NCI-H1417 (cell line): Measurements from ENCODE around the gene ZNF367.

Experiments used
- DNase-seq, 3 experiments: peaks; one replicate each; lab custom pipeline; 2025; lab: John Stamatoyannopoulos, UW

The ZNF367 gene

GRCh38 chr9:96436456-96437126 is 18.4 kb upstream of the ZNF367 start:
- DNase-seq = no peak

GRCh38 chr9:96436063-96436455 is 17.9 kb upstream of the ZNF367 start:
- DNase-seq = no peak

GRCh38 chr9:96435345-96435744 is 17.2 kb upstream of the ZNF367 start:
- no peak for DNase-seq

DNA sequence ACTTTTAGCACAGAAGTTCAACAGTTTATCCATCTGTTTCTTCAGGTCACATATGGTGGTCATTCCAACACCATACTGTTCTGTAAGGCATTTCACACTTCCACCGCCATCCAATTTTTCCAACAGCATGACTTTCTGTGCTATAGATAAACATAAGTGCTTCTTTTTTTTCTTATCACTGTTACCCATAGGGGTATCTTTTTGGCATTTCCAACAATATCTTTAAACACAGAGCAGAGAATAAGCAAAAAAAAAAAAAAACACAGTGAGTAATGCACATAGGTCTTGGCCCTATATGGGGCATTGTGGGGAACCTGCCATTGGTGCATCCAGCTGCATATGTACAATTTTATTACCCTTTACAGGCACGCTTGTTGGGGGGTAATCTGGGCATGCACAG is 12.2 kb upstream of the ZNF367 start:
- no peak for DNase-seq

- no peak for DNase-seq
Observed at GRCh38 chr9:96429732-96430131, 11.6 kb upstream of the ZNF367 start.

DNA sequence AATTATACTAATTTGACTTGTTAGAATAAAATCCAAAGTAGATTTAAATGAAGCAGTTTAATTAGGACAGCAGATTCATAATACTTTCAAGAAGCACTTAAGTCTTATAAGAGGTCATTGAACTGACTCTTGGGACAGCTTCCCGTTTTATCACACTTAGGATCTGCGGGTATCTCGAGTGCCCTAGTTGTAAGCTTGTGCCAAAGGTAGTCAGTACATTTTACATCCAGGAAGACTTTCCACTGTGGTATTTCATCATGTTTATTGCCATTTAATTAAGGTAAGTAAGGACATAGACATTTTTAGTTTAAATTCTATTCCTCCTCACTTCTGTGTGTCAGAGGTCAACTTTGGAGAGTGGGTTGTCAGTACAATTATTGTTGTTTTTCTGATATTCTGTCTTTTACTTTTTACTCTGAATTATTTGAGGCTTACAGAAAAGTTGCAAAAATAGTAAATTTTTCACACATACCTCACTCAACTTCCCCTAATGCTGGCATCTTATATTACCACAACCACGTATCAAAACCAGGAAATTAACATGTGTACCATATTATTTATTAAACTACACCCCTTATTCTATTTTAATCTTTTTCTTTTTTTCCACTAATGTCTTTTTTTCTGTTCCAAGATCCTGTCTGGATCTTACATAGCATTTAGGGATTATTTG is 7.5 kb upstream of the ZNF367 start:
- DNase-seq = no peak

DNA sequence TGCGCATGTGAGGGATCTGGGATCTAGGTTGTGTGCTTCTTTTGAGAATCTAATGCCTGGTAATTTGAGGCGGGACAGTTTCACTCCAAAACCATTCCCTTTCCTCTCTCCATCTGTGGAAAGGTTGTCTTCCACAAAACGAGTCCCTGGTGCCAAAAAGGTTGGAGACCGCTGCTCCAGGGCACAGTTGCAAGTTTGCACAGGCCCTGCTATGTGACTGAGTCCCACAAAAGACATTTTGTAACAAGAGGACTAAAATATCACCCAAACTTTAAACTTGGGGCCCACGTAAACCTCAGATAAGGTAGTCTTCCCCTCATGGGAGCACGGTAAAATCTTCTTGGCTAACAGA is 5.8 kb upstream of the ZNF367 start:
- no peak for DNase-seq

DNA sequence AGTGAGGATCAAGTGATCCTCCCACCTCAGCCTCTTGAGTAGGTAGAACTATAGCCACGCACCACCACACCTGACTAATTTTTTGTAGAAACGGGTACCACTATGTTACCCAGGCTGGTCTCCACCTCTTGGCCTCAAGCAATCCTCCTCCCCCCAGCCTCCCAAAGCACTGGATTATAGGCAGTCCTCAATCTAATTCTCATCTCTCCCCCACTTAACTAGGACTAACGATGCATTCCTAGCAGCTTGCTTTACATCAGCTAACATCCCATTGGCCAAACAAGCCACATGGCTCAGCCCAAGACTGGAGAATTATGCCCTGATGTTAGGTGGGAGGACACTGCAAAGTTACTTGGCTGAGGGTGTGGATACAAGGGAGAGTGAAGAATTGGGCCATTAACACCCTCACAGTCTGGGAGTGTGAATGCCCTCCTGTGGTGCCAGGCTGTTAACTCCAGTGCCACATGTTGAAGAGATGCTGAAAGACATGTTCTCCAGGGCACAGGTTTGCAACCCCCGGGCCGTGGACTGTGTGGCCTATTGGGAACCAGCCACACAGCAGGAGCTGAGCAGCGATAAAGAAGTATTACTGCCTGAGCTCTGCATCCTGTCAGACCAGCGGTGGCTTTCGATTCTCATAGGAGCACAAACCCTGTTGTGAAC is 5.3 kb upstream of the ZNF367 start:
- DNase-seq = peak in 1 of 3 experiments; percentile 16

- DNase-seq = peak in 2 of 3 experiments; percentile 41 to 74
Observed at GRCh38 chr9:96420468-96421219, 2.5 kb upstream of the ZNF367 start.

DNA sequence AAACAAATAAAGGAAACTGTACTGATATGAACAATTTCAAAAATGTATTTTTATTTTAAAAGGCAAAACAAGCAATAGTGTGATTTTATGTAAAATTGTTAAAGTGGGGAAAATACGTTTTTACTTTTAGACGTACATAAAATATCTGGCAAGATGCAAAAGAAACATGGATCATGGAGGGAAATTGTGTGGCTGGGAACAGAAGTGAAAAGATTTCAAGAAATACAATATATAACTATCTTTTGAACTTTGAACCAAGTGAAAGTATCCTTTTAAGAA is 1.5 kb upstream of the ZNF367 start:
- DNase-seq = no peak

DNA sequence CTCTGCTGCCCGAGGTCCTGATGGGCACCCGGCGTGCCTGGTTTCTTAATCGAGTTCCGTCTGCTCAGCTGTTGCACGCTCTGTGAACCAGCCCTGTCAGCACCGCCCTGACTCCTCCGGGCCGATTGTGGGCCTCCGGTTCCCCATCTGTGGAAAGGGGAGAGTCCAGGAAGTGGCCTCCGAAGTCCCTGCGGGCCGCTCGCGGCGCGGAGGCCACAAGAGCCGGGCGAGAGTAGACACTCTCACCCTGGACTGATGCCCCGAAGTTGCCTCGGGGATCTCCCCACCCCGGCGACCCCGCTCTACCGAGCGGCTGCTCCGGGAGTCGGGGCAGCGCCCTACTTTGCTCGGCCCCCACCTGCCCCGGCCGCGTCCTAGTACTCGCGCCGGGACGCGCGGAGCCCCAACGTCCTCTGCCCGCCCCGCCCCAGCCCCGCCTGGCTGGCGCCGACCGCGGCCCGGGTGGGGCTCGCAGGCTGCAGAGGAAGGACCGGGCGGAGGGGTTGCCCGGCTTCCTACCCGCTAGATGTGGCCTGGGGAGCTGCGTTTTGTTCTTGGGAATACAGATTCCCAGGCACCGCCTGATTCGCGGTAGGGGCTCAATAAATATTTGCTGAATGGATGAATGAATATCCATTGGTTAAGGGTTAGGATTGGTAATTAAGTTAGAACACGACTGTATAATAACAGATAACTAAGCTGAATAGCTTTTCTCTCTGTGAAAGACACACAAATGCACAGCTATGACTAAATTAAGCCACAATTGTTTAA is 935 bp upstream of the ZNF367 start:
- DNase-seq = peak; percentile 64 to 97 (median 95)

- peak in 1 of 3 experiments; percentile 70 for DNase-seq
Observed at GRCh38 chr9:96417661-96418082, 498 bp downstream of the ZNF367 start.

DNA sequence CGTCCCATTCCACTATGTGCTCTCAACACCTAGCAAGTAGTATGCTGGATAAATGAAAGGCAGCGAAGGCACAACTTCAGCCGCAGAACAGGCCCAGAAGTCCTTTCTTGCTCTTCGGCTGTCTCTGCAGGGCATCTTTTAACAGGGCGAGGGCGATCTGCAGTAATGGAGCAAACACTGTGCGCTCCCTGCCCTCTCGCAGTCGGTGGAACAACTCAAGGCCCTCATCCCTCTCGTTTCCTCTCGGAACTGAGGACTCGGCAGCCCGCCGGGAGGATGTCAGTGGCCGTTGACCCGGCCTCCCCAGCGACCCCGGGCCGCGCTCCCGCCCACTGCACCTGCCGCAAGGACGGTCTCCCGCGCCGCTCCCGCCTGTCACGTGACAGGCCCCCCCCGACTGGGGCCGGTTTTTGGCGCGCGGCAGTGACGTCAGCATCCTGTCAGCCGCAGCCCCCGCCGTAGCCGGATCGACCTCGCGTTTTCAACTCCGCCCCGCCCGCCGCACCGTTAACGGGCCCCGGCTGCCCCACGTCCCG is 1.1 kb downstream of the ZNF367 start:
- peak; percentile 71 to 95 (median 94) for DNase-seq

GRCh38 chr9:96413302-96414221 is 4.6 kb downstream of the ZNF367 start:
- DNase-seq = peak; percentile 7 to 72 (median 40)

GRCh38 chr9:96412174-96412913 is 5.8 kb downstream of the ZNF367 start:
- no peak for DNase-seq

- no peak for DNase-seq
Observed at GRCh38 chr9:96411129-96411838, 6.9 kb downstream of the ZNF367 start.

DNA sequence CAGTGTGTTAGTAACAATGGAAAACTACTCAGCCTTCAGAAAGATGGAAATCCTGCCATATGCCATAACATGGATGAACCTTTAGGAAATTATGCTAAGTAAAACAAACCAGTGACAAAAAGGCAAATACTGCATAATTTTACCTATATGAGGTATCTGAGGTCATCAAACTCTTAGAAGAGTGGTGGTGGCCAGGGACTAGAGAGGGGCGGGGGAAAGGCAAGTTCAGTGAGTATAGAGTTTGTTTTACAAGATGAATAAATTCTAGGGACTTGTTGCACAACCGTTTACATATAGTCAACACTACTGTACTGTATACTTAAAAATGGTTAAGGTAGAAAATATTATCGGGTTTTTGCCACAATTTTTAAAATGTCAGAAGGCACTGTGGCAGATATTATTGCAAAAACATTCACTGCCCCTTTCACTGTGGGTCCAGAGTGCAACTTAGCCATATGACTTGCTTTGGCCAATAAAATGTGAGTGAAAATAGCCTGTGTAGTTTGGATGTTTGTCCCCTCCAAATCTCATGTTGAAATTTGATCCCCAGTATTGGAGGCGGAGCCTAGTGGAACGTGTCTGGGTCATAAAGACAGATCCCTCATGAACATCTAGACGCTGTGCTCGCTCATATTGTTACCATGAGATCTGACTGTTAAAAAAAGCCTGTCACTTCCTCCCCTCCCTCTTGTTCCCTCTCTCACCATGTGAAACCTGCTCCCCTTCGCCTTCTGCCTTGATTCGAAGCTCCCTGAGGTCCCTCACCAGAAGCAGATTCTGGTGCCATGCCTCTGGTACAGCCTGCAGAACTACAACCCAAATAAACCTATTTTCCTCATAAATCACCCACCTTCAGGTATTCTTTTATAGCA is 9.5 kb downstream of the ZNF367 start:
- DNase-seq = no peak
